Psoas muscle (tissue), 8 donors: ENCODE results near the gene ADAMTS2. TPM values are rescaled to one million over a fixed set of nuclear protein-coding genes. Genes with fewer than 3 reads are reported as not detected.

Experiments used
- ATAC-seq, 4 donors: fragments of 200-7000 bp; cut with Tn5 transposase; one replicate each; pipeline ENCODE4 v1.9.1; 2020; ENCODE audit warnings: moderate library complexity in 3 of 4, mild to moderate bottlenecking in 2 of 4
- DNase-seq, 2 donors: peaks; one replicate each; pipeline ENCODE4 v3.0.0-alpha.2; 2020
- H3K27ac ChIP-seq: fragments of 200-600 bp; one replicate; pipeline ENCODE4 v1.8.0; 2022
- H3K27me3 ChIP-seq, 3 donors: fragments of 200-600 bp in 1 of 3; one replicate each; pipeline versions ENCODE4 v1.6.1 to v1.8.0; 2013 to 2022; ENCODE audit warnings: low read length in 2 of 3, mild to moderate bottlenecking in 2 of 3, moderate library complexity in 1 of 3; ENCODE audit not compliant: insufficient read depth in 3 of 3
- H3K36me3 ChIP-seq, 2 donors: fragments of 200-600 bp in 1 of 2; one replicate each; pipeline versions ENCODE4 v1.6.1 to v1.8.0; 2013 to 2022; ENCODE audit warnings: low read depth in 1 of 2, mild to moderate bottlenecking in 1 of 2, moderate library complexity in 1 of 2; ENCODE audit not compliant: insufficient read depth in 1 of 2
- H3K4me1 ChIP-seq: fragments of 200-600 bp; one replicate; pipeline ENCODE4 v1.8.0; 2022
- H3K4me3 ChIP-seq: fragments of 200-600 bp; one replicate; pipeline ENCODE4 v1.8.0; 2022; ENCODE audit warnings: mild to moderate bottlenecking
- H3K9me3 ChIP-seq: fragments of 200-600 bp; one replicate; pipeline ENCODE4 v1.8.0; 2022
- CTCF ChIP-seq: fragments of 200-600 bp; IDR thresholded peaks from one replicate; pipeline ENCODE4 v1.8.0; 2022; ENCODE audit warnings: antibody characterized with exemption
- WGBS, 3 donors: extraction: QIAGEN DNeasy Blood & Tissue Kit; methylation state at CpG; one replicate each; pipeline versions ENCODE4 v1.1.6 to v1.1.7; 2013; 5-methylcytosine and 5-hydroxymethylcytosine counted together
- intact Hi-C, 2 donors: fragments of 100-400 bp; cut with DNase I; formaldehyde crosslinking; loops; one replicate each; pipeline versions ENCODE4 v1.11.0 to v1.14.2; 2022
- polyA plus RNA-seq, 3 donors: library from polyadenylated mRNA; stranded (reverse); fragments of 200-250 nt; gene quantifications; one replicate each; pipeline ENCODE4 v1.2.3, GENCODE V29; 2013
- total RNA-seq, 4 donors: library from RNA; stranded (reverse); fragmentation: NEBNext Ultra II Directional in 2 of 4; extraction: Animal tissue kit (Norgen Biotek cat#: 25700) in 2 of 4; gene quantifications; one replicate each; pipeline versions ENCODE4 v1.2.1 to v1.2.4, GENCODE V29; 2021 to 2023
- donor health status: healthy with polysubstance abuse.
- donor health status: DM: no; HTN: no; CAD: no; lungs with moderate emphysema.
- donor health status: Bipolar disorder and iron deficiency.
- donor health status: healthy.
- donor health status: DM: yes; HTN: yes; CAD: no.
- donor health status: DM: no; HTN: no; CAD: no.
- donor health status: DM: no; HTN: no; CAD: no.
- donor health status: DM: yes; HTN: yes; CAD: no.

The ADAMTS2 gene
- total and polyA plus RNA-seq, 7 donors = 0.83 to 3.7 (median 2.0) TPM

DNA sequence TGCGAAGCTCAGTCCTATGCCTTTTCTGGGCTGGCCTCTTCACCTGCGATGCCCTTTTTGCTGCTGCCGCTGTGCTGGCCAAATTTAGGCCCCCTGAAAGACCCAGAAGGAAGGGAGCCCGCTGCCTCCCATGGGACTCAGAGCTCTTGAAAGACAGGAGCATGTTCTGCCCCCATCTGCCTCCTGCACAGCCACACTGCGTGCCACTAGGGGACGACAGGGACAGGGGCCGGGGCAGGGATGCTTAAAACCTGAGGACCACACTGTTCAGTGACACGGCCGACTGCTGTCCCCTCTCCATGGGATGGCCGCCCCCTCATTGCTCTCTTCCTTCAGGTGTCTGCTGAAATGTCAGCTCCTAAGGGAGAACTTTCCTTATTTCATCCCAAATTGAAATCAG is 132.4 kb downstream of the ADAMTS2 start:
- no peak overlapping the region for H3K4me3 ChIP-seq
- DNase-seq (no peak), ATAC-seq (no peak)
- H3K4me1 ChIP-seq = no peaks in the 10 kb centered on the region
- no peaks in the 10 kb centered on the region for H3K27me3 ChIP-seq
- H3K9me3 ChIP-seq = no peaks in the 10 kb centered on the region
- WGBS, 3 donors = 26 to 97% (median 94%) methylated on average over 9 to 10 of the region's 10 CpGs
- peak; percentile 38 for TF ChIP-seq CTCF
- H3K27ac ChIP-seq = no peak overlapping the region
- intact Hi-C loops = no loop called here
- H3K36me3 ChIP-seq = no peaks in the 10 kb centered on the region

- no peaks in the 10 kb centered on the region for H3K36me3 ChIP-seq
- WGBS, 3 donors = 63 to 75% (median 66%) methylated on average over 12 of the region's 12 CpGs
- H3K9me3 ChIP-seq = no peaks in the 10 kb centered on the region
These were observed 133.6 kb downstream of the ADAMTS2 start for GRCh38 chr5:179211631-179212030.

DNA sequence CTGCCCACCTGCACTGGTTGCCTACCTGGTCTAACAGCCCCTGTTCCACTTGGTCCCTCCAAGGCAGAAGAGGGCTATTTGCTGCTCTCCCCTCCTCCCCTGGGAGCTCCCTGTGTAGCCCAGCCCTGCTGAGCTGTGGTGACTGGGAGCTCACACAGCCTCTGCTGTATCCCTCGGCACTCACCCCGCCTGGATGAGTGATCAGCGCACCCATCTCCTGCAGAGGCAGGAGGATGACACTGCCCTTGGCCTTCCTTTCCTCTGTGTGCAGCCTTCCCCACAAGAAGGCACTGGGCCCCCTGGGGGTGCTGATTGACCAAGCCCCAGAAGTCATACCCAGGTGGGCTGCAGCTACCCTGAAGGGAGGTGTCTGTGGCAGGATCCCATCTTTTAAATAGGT is 134.2 kb downstream of the ADAMTS2 start:
- intact Hi-C loops = no loop called here
- no peak overlapping the region for H3K27ac ChIP-seq
- DNase-seq = no peak

More at GRCh38 chr5:179211631-179212030, 133.6 kb downstream of the ADAMTS2 start:
- DNase-seq = no peak
- H3K27me3 ChIP-seq = no peaks in the 10 kb centered on the region
- ATAC-seq = no peak
- no peak for TF ChIP-seq CTCF
- no peak overlapping the region for H3K27ac ChIP-seq
- H3K4me3 ChIP-seq = no peak overlapping the region
- intact Hi-C loops = no loop called here
- no peaks in the 10 kb centered on the region for H3K4me1 ChIP-seq

GRCh38 chr5:179210478-179210877 is 134.8 kb downstream of the ADAMTS2 start:
- Histone ChIP-seq H3K27ac (no peak overlapping the region), H3K9me3 (no peaks in the 10 kb centered on the region), H3K4me1 (no peaks in the 10 kb centered on the region), H3K27me3 (no peaks in the 10 kb centered on the region), H3K4me3 (no peak overlapping the region), H3K36me3 (no peaks in the 10 kb centered on the region)
- DNase-seq (no peak), ATAC-seq (no peak)
- 93 to 96% (median 94%) methylated on average over 6 of the region's 6 CpGs for WGBS, 3 donors
- TF ChIP-seq CTCF = no peak
- intact Hi-C loops = no loop called here

More for the DNA sequence above, 134.2 kb downstream of the ADAMTS2 start:
- no peak for TF ChIP-seq CTCF
- no peaks in the 10 kb centered on the region for H3K27me3 ChIP-seq
- ATAC-seq = no peak
- H3K4me1 ChIP-seq = no peaks in the 10 kb centered on the region
- WGBS, 3 donors = 87 to 95% (median 92%) methylated on average over 3 of the region's 3 CpGs
- H3K9me3 ChIP-seq = no peaks in the 10 kb centered on the region
- H3K36me3 ChIP-seq = no peaks in the 10 kb centered on the region
- H3K4me3 ChIP-seq = no peak overlapping the region
